ENCODE measurements around the gene GPANK1.

GPANK1 gene

GRCh38 chr6:31636698-31637596, 27.9 kb downstream of the GPANK1 start:
- no peak for DNase-seq

GRCh38 chr6:31634969-31635575, 29.7 kb downstream of the GPANK1 start:
- no peak for DNase-seq

- no peak for DNase-seq
Observed at GRCh38 chr6:31634131-31634530, 30.7 kb downstream of the GPANK1 start.

- DNase-seq = no peak
Observed at GRCh38 chr6:31633447-31633846, 31.4 kb downstream of the GPANK1 start.

GRCh38 chr6:31632279-31632946, 32.4 kb downstream of the GPANK1 start:
- no peak for DNase-seq

- DNase-seq = no peak
Observed at GRCh38 chr6:31631681-31632278, 33.0 kb downstream of the GPANK1 start.

GRCh38 chr6:31631209-31631608, 33.6 kb downstream of the GPANK1 start:
- no peak for DNase-seq

GRCh38 chr6:31630177-31630934, 34.4 kb downstream of the GPANK1 start:
- no peak for DNase-seq

GRCh38 chr6:31629014-31629413, 35.8 kb downstream of the GPANK1 start:
- no peak for DNase-seq

- no peak for DNase-seq
Observed at GRCh38 chr6:31627690-31628287, 37.0 kb downstream of the GPANK1 start.

GRCh38 chr6:31626952-31627351, 37.8 kb downstream of the GPANK1 start:
- DNase-seq = no peak

- DNase-seq = no peak
Observed at GRCh38 chr6:31624070-31624469, 40.7 kb downstream of the GPANK1 start.

GRCh38 chr6:31622684-31623091, 42.1 kb downstream of the GPANK1 start:
- DNase-seq = no peak

- DNase-seq = no peak
Observed at GRCh38 chr6:31621991-31622390, 42.8 kb downstream of the GPANK1 start.

GRCh38 chr6:31621320-31621939, 43.4 kb downstream of the GPANK1 start:
- no peak for DNase-seq

- peak; percentile 65 for DNase-seq
Observed at GRCh38 chr6:31620586-31621319, 44.0 kb downstream of the GPANK1 start, which contains the start of gene PRRC2A. TSS of gene PRRC2A (plus strand) at chr6:31620715. CDS start at chr6:31622790, 2,075 bp downstream.

- peak; percentile 98 for DNase-seq
Observed at GRCh38 chr6:31619805-31620585, 44.8 kb downstream of the GPANK1 start.

GRCh38 chr6:31617010-31617409, 47.8 kb downstream of the GPANK1 start:
- DNase-seq = no peak

GRCh38 chr6:31615748-31616147, 49.0 kb downstream of the GPANK1 start:
- no peak for DNase-seq

Data from DMS79 (cell line).